ENCODE data around the gene C16orf87. TPM values are rescaled to one million over a fixed set of nuclear protein-coding genes. Genes with fewer than 3 reads are reported as not detected.

Gene C16orf87
- total RNA-seq, 3 donors from 2014 or later = 5.3 to 8.3 (median 5.4) TPM

GRCh38 chr16:46796764-46797269 lies 34.2 kb downstream of the C16orf87 start:
- TF ChIP-seq, protein P1, sequence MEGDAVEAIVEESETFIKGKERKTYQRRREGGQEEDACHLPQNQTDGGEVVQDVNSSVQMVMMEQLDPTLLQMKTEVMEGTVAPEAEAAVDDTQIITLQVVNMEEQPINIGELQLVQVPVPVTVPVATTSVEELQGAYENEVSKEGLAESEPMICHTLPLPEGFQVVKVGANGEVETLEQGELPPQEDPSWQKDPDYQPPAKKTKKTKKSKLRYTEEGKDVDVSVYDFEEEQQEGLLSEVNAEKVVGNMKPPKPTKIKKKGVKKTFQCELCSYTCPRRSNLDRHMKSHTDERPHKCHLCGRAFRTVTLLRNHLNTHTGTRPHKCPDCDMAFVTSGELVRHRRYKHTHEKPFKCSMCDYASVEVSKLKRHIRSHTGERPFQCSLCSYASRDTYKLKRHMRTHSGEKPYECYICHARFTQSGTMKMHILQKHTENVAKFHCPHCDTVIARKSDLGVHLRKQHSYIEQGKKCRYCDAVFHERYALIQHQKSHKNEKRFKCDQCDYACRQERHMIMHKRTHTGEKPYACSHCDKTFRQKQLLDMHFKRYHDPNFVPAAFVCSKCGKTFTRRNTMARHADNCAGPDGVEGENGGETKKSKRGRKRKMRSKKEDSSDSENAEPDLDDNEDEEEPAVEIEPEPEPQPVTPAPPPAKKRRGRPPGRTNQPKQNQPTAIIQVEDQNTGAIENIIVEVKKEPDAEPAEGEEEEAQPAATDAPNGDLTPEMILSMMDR (IDR thresholded peaks at IDR 0.05) = no peak
- Histone ChIP-seq H3K4me3 (no peak overlapping the region), H3K4me1 (ENCODE audit: low read depth) (no peaks in the 10 kb centered on the region), H3K9me3 (peaks cover 14% of the 10 kb centered on the region), H3K36me3 (ENCODE audit: low read depth) (no peaks in the 10 kb centered on the region)
- intact Hi-C loops (cut with DNase I, micrococcal nuclease) = no loop called here
- ATAC-seq (no peak), DNase-seq (no peak)

- TF ChIP-seq, protein P1 (IDR thresholded peaks at IDR 0.05) = no peak
- H3K4me1 ChIP-seq (ENCODE audit: low read depth) = no peaks in the 10 kb centered on the region
- H3K4me3 ChIP-seq = no peak overlapping the region
- ATAC-seq (no peak), DNase-seq (no peak)
- H3K36me3 ChIP-seq (ENCODE audit: low read depth) = no peaks in the 10 kb centered on the region
- H3K9me3 ChIP-seq = peaks cover 14% of the 10 kb centered on the region
- intact Hi-C loops (cut with DNase I, micrococcal nuclease) = no loop called here
Measured at GRCh38 chr16:46793841-46794240, 37.1 kb downstream of the C16orf87 start.

DNA sequence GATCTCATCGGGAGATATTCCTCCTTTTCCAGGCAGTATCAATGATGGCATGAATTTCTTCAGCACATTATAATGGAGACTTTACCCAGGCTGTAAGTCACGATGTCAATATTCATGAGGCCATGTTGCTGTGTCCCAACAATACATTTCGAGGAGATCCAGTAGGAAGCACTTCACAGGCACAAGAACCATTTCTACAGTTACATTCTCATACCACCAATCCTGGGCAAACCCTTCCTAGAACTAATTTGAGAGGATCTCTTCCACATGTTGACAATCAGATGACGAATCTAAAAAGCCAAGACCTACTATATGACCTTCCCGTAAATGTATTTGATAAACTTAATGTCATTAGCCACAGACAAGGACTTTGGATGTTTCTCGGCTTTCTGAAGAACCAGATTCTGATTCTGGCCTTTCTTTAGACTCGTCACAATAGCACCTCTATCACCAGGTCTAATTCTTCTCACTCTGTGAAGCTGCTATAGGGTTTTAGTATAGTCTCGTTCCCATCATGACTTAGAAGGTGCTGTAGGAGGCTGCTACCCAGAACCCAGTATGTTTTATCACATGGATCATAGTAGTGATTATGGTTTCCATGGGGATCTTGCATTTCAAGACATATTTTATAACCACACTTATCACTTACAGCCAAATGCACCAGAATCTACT lies 40.2 kb downstream of the C16orf87 start:
- Histone ChIP-seq H3K9me3 (peaks cover 14% of the 10 kb centered on the region), H3K4me1 (ENCODE audit: low read depth) (no peaks in the 10 kb centered on the region), H3K36me3 (ENCODE audit: low read depth) (no peaks in the 10 kb centered on the region), H3K4me3 (no peak overlapping the region)
- ATAC-seq (no peak), DNase-seq (no peak)
- TF ChIP-seq, protein P1 (IDR thresholded peaks at IDR 0.05) = no peak
- intact Hi-C loops (cut with DNase I, micrococcal nuclease) = no loop called here

GRCh38 chr16:46789499-46790414 lies 41.2 kb downstream of the C16orf87 start:
- TF ChIP-seq, protein P1 (IDR thresholded peaks at IDR 0.05) = no peak
- Histone ChIP-seq H3K4me3 (peak overlapping the region; percentile 28), H3K4me1 (ENCODE audit: low read depth) (no peaks in the 10 kb centered on the region), H3K9me3 (peaks cover 13% of the 10 kb centered on the region), H3K36me3 (ENCODE audit: low read depth) (no peaks in the 10 kb centered on the region)
- DNase-seq (peak; percentile 86 to 93 (median 92)), ATAC-seq (peak; percentile 99)
- intact Hi-C loops (cut with DNase I, micrococcal nuclease) = no loop called here

DNA sequence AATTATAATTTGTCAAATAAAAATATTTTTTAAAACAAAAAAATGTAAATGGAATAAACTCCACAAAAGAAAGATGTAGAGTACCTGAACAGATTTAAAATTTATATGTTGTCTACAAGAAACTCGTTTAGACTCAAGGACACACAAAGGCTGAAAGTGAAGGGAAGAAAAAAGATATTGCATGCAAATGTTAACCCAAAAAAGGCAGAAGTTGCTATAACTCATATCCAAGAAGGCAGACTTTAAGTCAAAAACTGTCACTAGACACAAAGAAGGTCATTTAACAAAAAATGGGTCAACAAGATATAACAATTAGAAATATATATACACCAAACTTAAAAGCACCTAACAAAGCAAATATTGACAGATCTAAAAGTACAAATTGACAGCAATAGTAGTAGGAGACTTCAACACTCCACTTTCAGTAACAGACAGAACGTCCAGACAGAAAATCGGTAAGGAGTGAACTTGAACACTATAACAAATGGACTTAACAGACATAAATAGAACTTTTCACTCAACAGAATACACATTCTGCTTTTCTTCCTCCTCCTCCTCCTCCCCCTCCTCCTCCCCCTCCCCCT lies 42.0 kb downstream of the C16orf87 start:
- ATAC-seq = no peak
- TF ChIP-seq, protein P1 (IDR thresholded peaks at IDR 0.05) = no peak

More for the DNA sequence above, 42.0 kb downstream of the C16orf87 start:
- Histone ChIP-seq H3K36me3 (ENCODE audit: low read depth) (no peaks in the 10 kb centered on the region), H3K9me3 (peaks cover 5% of the 10 kb centered on the region), H3K4me3 (no peak overlapping the region), H3K4me1 (ENCODE audit: low read depth) (no peaks in the 10 kb centered on the region)
- no peak for DNase-seq
- intact Hi-C loops (cut with DNase I, micrococcal nuclease) = no loop called here

Measured in mucosa of descending colon (tissue), 3 donors.